HepG2 (cell line): Measurements from ENCODE around the gene MGAT1. TPM values are rescaled to one million over a fixed set of nuclear protein-coding genes. Genes with fewer than 3 reads are reported as not detected.

Source experiments
- HDAC2 ChIP-seq: sonication (generic); formaldehyde crosslinking; IDR thresholded peaks from 2 replicates; pipeline ENCODE4 v1.4.0; 2020; ENCODE audit warnings: missing genetic modification reagents
- HNRNPL ChIP-seq: fragments of 200-400 bp; formaldehyde crosslinking; IDR thresholded peaks from 2 replicates; pipeline ENCODE4 v1.6.1; 2017; ENCODE audit warnings: mild to moderate bottlenecking, low read depth, low read length
- MAFG ChIP-seq: sonication (generic); formaldehyde crosslinking; IDR thresholded peaks from 2 replicates; pipeline ENCODE4 v1.5.1; 2020; ENCODE audit warnings: mild to moderate bottlenecking, missing genetic modification reagents
- MATR3 ChIP-seq: sonication (generic); formaldehyde crosslinking; IDR thresholded peaks from 2 replicates; pipeline ENCODE4 v1.4.0; 2020; ENCODE audit warnings: missing genetic modification reagents
- MAZ ChIP-seq, 2 experiments: sonication (generic) in 1 of 2; formaldehyde crosslinking in 1 of 2; IDR thresholded peaks; 2 replicates each; pipeline versions ENCODE4 v1.5.0 to v1.6.1; 2012 to 2020; ENCODE audit warnings: low read depth in 2 of 2, mild to moderate bottlenecking in 2 of 2, borderline replicate concordance in 1 of 2, improper control_type of control experiment in 1 of 2, low read length in 1 of 2, missing genetic modification reagents in 1 of 2, moderate library complexity in 1 of 2
- MYC ChIP-seq: sonication (generic); formaldehyde crosslinking; IDR thresholded peaks from 2 replicates; pipeline ENCODE4 v1.9.0; 2021; ENCODE audit warnings: missing genetic modification reagents, borderline replicate concordance
- NR2F1 ChIP-seq, 2 experiments: fragments of 450-650 bp in 1 of 2; formaldehyde crosslinking in 1 of 2; IDR thresholded peaks; 2 replicates each; pipeline versions ENCODE4 v1.5.0 to v1.6.1; 2016 to 2020; ENCODE audit warnings: mild to moderate bottlenecking in 1 of 2, missing compliant biosample characterization in 1 of 2, missing genetic modification reagents in 1 of 2, moderate library complexity in 1 of 2
- POLR2A ChIP-seq, 2 experiments: IDR thresholded peaks; 2 replicates each; pipeline ENCODE4 v1.6.1; 2011; ENCODE audit warnings: low read depth in 2 of 2, low read length in 2 of 2, mild to moderate bottlenecking in 1 of 2, moderate library complexity in 1 of 2; ENCODE audit not compliant: insufficient read depth in 1 of 2
- SMAD9 ChIP-seq: sonication (generic); formaldehyde crosslinking; IDR thresholded peaks from 2 replicates; pipeline ENCODE4 v1.5.1; 2020; ENCODE audit warnings: mild to moderate bottlenecking, missing genetic modification reagents
- TMF1 ChIP-seq: sonication (generic); formaldehyde crosslinking; IDR thresholded peaks from 2 replicates; pipeline ENCODE4 v1.8.1; 2022; ENCODE audit warnings: low read depth, missing genetic modification reagents
- ZFP36L1 ChIP-seq: sonication (generic); formaldehyde crosslinking; IDR thresholded peaks from 2 replicates; pipeline ENCODE4 v1.8.0; 2022; ENCODE audit warnings: mild to moderate bottlenecking, missing genetic modification reagents, moderate library complexity
- ZNF124 ChIP-seq: sonication (generic); formaldehyde crosslinking; IDR thresholded peaks from 2 replicates; pipeline ENCODE4 v1.4.0; 2020; ENCODE audit warnings: missing genetic modification reagents
- ZNF235 ChIP-seq: sonication (generic); formaldehyde crosslinking; IDR thresholded peaks from 2 replicates; pipeline ENCODE4 v1.8.1; 2023; ENCODE audit warnings: mild to moderate bottlenecking, missing genetic modification reagents, borderline replicate concordance
- ZNF740 ChIP-seq: sonication (generic); formaldehyde crosslinking; IDR thresholded peaks from 2 replicates; pipeline ENCODE4 v1.4.0; 2020; ENCODE audit warnings: missing genetic modification reagents
- ZNF766 ChIP-seq: sonication (generic); formaldehyde crosslinking; IDR thresholded peaks from 2 replicates; pipeline ENCODE4 v1.5.0; 2020; ENCODE audit warnings: missing genetic modification reagents, borderline replicate concordance
- ZNF878 ChIP-seq: sonication (generic); formaldehyde crosslinking; IDR thresholded peaks from 2 replicates; pipeline ENCODE4 v1.8.1; 2023; ENCODE audit warnings: mild to moderate bottlenecking, missing genetic modification reagents, moderate library complexity
- polyA plus RNA-seq, 8 experiments: library from polyadenylated mRNA; depleted of rRNA in 3 of 8; stranded (reverse) in 7 of 8; unstranded in 1 of 8; fragments of >200 nt; fragmentation: Illumina TruSeq in 4 of 8; extraction: Trizol in 4 of 8; gene quantifications; 2 replicates each; pipeline versions ENCODE4 v1.2.1 to v1.2.3, GENCODE V29; 2011 to 2016; ENCODE audit warnings: low read depth in 4 of 8, missing spikeins in 1 of 8, mixed read lengths in 1 of 8; ENCODE audit not compliant: insufficient read depth in 1 of 8
- total RNA-seq, 5 experiments: library from RNA; depleted of rRNA; stranded (reverse); fragments of >200 nt; fragmentation: Illumina TruSeq; extraction: Trizol; gene quantifications; 2 replicates each; pipeline ENCODE4 v1.2.3, GENCODE V29; 2016; ENCODE audit warnings: low read depth in 1 of 5
- TF ChIP-seq, protein P1 (sequence below): conservative IDR thresholded peaks from 2 replicates; pipeline ENCODE4 v1.6.1; 2018; ENCODE audit warnings: missing genetic modification reagents
- TF ChIP-seq, protein P2 (sequence below): IDR thresholded peaks from 2 replicates; pipeline ENCODE4 v1.6.1; 2012; ENCODE audit warnings: low read depth, low read length, improper control_type of control experiment

Gene MGAT1
- total and polyA plus RNA-seq, 2 of the 13 experiments (the other 11 are each of a cell fraction or from before 2014, with no cell fraction given): 50.1 to 55.3 TPM

- no peak for TF ChIP-seq MAZ (IDR thresholded peaks at IDR 0.05; ENCODE audit: borderline replicate concordance, low read depth, low read length)
- TF ChIP-seq MAZ (CRISPR knock-in tag; IDR thresholded peaks at IDR 0.05; ENCODE audit: low read depth): 0 out of 2 replicates have a peak, but pooled peaks have one; percentile 20
- no peak; the same call in 1 of the 2 replicates for TF ChIP-seq TMF1 (CRISPR knock-in tag)
- no peak for TF ChIP-seq HNRNPL
- TF ChIP-seq ZNF235 (CRISPR knock-in tag): 0 out of 2 replicates have a peak, but pooled peaks have one; percentile 46
- TF ChIP-seq ZNF124: peak; percentile 4; the same call in 1 of the 2 replicates
- TF ChIP-seq, protein P1, sequence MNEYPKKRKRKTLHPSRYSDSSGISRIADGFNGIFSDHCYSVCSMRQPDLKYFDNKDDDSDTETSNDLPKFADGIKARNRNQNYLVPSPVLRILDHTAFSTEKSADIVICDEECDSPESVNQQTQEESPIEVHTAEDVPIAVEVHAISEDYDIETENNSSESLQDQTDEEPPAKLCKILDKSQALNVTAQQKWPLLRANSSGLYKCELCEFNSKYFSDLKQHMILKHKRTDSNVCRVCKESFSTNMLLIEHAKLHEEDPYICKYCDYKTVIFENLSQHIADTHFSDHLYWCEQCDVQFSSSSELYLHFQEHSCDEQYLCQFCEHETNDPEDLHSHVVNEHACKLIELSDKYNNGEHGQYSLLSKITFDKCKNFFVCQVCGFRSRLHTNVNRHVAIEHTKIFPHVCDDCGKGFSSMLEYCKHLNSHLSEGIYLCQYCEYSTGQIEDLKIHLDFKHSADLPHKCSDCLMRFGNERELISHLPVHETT (CRISPR knock-in tag): no peak
- TF ChIP-seq ZNF740 (CRISPR knock-in tag): 0 out of 2 replicates have a peak, but pooled peaks have one; percentile 17
- 0 out of 2 replicates have a peak, but pooled peaks have one; percentile 35 for TF ChIP-seq ZFP36L1 (CRISPR knock-in tag)
- peak in 1 of 2 experiments; percentile 47; a peak in 1 of 4 replicates for TF ChIP-seq POLR2A (IDR thresholded peaks at IDR 0.05; ENCODE audit: insufficient read depth in 1 of 2, low read depth in 2 of 2, low read length in 2 of 2)
- 0 out of 2 replicates have a peak, but pooled peaks have one; percentile 4 for TF ChIP-seq ZNF878 (CRISPR knock-in tag)
- TF ChIP-seq SMAD9: no peak
- TF ChIP-seq ZNF766 (CRISPR knock-in tag): no peak
- TF ChIP-seq, protein P2, sequence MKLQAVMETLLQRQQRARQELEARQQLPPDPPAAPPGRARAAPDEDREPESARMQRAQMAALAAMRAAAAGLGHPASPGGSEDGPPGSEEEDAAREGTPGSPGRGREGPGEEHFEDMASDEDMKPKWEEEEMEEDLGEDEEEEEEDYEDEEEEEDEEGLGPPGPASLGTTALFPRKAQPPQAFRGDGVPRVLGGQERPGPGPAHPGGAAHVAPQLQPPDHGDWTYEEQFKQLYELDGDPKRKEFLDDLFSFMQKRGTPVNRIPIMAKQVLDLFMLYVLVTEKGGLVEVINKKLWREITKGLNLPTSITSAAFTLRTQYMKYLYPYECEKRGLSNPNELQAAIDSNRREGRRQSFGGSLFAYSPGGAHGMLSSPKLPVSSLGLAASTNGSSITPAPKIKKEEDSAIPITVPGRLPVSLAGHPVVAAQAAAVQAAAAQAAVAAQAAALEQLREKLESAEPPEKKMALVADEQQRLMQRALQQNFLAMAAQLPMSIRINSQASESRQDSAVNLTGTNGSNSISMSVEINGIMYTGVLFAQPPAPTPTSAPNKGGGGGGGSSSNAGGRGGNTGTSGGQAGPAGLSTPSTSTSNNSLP: peak; percentile 3; the same call in 1 of the 2 replicates
- peak; percentile 50 to 74; a peak in 3 of 4 replicates for TF ChIP-seq NR2F1 (CRISPR knock-in tag; IDR thresholded peaks at IDR 0.05)
- no peak for TF ChIP-seq MATR3 (CRISPR knock-in tag)
- TF ChIP-seq MAFG (CRISPR knock-in tag): no peak
- TF ChIP-seq HDAC2: peak; percentile 17; the same call in 1 of the 2 replicates
- TF ChIP-seq MYC: 0 out of 2 replicates have a peak, but pooled peaks have one; percentile 77
Observed at GRCh38 chr5:180809403-180810209, 7.0 kb upstream of the MGAT1 start (continued).
